Measurements from ENCODE around the gene C6orf89. TPM values are rescaled to one million over a fixed set of nuclear protein-coding genes. Genes with fewer than 3 reads are reported as not detected.

The C6orf89 gene
- total and polyA plus RNA-seq, 5 experiments from 2014 or later: 37.4 to 44.9 (median 41.9) TPM

- H3K9me3 Mint-ChIP-seq: no peaks in the 10 kb centered on the region
Observed at GRCh38 chr6:36893976-36894932, 8.5 kb downstream of the C6orf89 start.

DNA sequence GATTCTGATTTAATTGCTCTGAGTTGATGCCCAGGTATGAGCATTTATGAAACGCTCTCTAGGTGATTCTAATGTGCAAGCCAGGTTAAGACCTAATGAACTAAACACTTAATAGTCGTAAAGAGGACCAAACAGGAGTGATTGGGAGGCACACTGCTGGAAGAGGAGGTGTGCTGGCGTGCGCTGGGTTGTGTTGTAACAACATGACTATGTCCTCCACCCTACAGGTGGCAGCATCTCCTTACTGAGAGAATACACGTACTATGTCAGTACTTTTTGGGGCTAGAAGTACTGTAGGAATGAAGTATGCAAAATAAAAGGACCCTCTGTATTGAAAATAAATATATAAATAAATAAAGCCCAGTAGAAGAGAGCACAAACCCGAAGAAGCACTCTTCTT is 11.9 kb downstream of the C6orf89 start:
- peaks cover 0 to 78% (median 10%) of the 10 kb centered on the region in 3 donors for H3K36me3 Mint-ChIP-seq
- POLR2A ChIA-PET: interaction anchor here (0.7 kb wide), 2 partner anchors 36 to 110 kb away, joined by 3 to 5 read pairs; no protein-coding TSS in a partner anchor
- peak overlapping the region in 3 of 10 donors; percentile 13 to 53 (median 25) for H3K27ac Mint-ChIP-seq

More at GRCh38 chr6:36893976-36894932, 8.5 kb downstream of the C6orf89 start:
- DNase-seq (no peak), ATAC-seq (no peak)
- H3K4me1 Mint-ChIP-seq: peaks cover 8 to 37% (median 13%) of the 10 kb centered on the region in 4 donors
- peak overlapping the region in 6 of 10 donors; percentile 10 to 71 (median 54) for H3K27ac Mint-ChIP-seq
- H3K36me3 Mint-ChIP-seq: peaks cover 0 to 54% (median 6%) of the 10 kb centered on the region in 3 donors
- no peak overlapping the region for H3K4me3 Mint-ChIP-seq
- H3K27me3 Mint-ChIP-seq: no peaks in the 10 kb centered on the region
- POLR2A ChIA-PET: no interaction called here

GRCh38 chr6:36904114-36904513 is 18.4 kb downstream of the C6orf89 start:
- POLR2A ChIA-PET: no interaction called here

More for the DNA sequence above, 11.9 kb downstream of the C6orf89 start:
- Mint-ChIP-seq H3K27me3 (no peaks in the 10 kb centered on the region), H3K9me3 (no peaks in the 10 kb centered on the region), H3K4me3 (no peak overlapping the region), H3K4me1 (peaks cover 3 to 23% (median 12%) of the 10 kb centered on the region in 4 donors)
- DNase-seq (peak in 2 of 10 donors; percentile 11 to 24), ATAC-seq (peak in 1 of 2 donors; percentile 47)

GRCh38 chr6:36904851-36905393 is 19.2 kb downstream of the C6orf89 start:
- H3K36me3 Mint-ChIP-seq: peaks cover 0 to 85% (median 35%) of the 10 kb centered on the region in 3 donors
- POLR2A ChIA-PET: interaction anchor here (1.2 kb wide), 1 partner anchor 19 kb away, joined by 4 read pairs; the partner anchor contains the start of gene C6orf89
- no peaks in the 10 kb centered on the region for H3K27me3 Mint-ChIP-seq
- no peaks in the 10 kb centered on the region for H3K9me3 Mint-ChIP-seq
- H3K4me1 Mint-ChIP-seq: peaks cover 2 to 17% (median 8%) of the 10 kb centered on the region in 4 donors
- DNase-seq (no peak), ATAC-seq (no peak)
- H3K27ac Mint-ChIP-seq: peak overlapping the region in 2 of 10 donors; percentile 29
- H3K4me3 Mint-ChIP-seq: no peak overlapping the region

More at GRCh38 chr6:36904114-36904513, 18.4 kb downstream of the C6orf89 start:
- Mint-ChIP-seq H3K9me3 (no peaks in the 10 kb centered on the region), H3K27ac (no peak overlapping the region), H3K27me3 (no peaks in the 10 kb centered on the region), H3K4me3 (no peak overlapping the region), H3K36me3 (peaks cover 0 to 86% (median 39%) of the 10 kb centered on the region in 3 donors), H3K4me1 (peaks cover 2 to 20% (median 9%) of the 10 kb centered on the region in 4 donors)
- DNase-seq (no peak), ATAC-seq (no peak)

GRCh38 chr6:36906539-36907325 is 21.0 kb downstream of the C6orf89 start:
- POLR2A ChIA-PET: no interaction called here
- DNase-seq (no peak), ATAC-seq (no peak)
- Mint-ChIP-seq H3K36me3 (peaks cover 0 to 74% (median 35%) of the 10 kb centered on the region in 3 donors), H3K4me3 (no peak overlapping the region), H3K27me3 (no peaks in the 10 kb centered on the region), H3K27ac (peak overlapping the region in 6 of 10 donors; percentile 7 to 72 (median 54)), H3K9me3 (no peaks in the 10 kb centered on the region), H3K4me1 (peaks cover 6 to 20% (median 11%) of the 10 kb centered on the region in 4 donors)

DNA sequence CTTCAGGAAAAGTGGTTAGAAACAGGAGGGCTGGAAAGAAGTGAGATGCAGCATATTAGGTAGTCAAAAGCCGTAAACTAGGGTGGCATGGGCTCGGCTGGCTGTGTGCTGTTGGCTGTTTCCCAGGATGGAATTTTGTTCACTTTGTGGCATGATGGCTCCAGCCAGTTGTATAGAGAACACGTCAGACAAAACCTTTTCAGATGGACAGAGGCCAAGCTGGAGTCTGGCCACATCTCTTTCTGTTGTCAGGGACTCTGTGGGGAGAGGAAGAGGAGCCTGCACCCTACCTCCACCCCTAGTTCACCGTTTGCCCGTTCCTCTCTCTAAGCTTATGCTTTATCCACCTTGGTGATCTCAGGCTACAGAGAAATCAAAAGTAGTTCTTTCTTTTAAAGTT is 22.0 kb downstream of the C6orf89 start:
- peak overlapping the region in 6 of 10 donors; percentile 9 to 63 (median 19) for H3K27ac Mint-ChIP-seq
- no peak overlapping the region for H3K4me3 Mint-ChIP-seq
- ATAC-seq (no peak), DNase-seq (no peak)
- POLR2A ChIA-PET: no interaction called here
- peaks cover 0 to 64% (median 27%) of the 10 kb centered on the region in 3 donors for H3K36me3 Mint-ChIP-seq
- peaks cover 16 to 31% (median 19%) of the 10 kb centered on the region in 4 donors for H3K4me1 Mint-ChIP-seq
- H3K27me3 Mint-ChIP-seq: no peaks in the 10 kb centered on the region
- no peaks in the 10 kb centered on the region for H3K9me3 Mint-ChIP-seq

- POLR2A ChIA-PET: no interaction called here
- ATAC-seq: no peak
- peaks cover 0 to 59% (median 21%) of the 10 kb centered on the region in 3 donors for H3K36me3 Mint-ChIP-seq
- peak overlapping the region in 2 of 10 donors; percentile 10 to 12 for H3K27ac Mint-ChIP-seq
- H3K27me3 Mint-ChIP-seq: no peaks in the 10 kb centered on the region
- H3K4me1 Mint-ChIP-seq: peaks cover 18 to 37% (median 27%) of the 10 kb centered on the region in 4 donors
- no peaks in the 10 kb centered on the region for H3K9me3 Mint-ChIP-seq
- H3K4me3 Mint-ChIP-seq: no peak overlapping the region
- DNase-seq: no peak
Observed at GRCh38 chr6:36908747-36909146, 23.0 kb downstream of the C6orf89 start.

DNA sequence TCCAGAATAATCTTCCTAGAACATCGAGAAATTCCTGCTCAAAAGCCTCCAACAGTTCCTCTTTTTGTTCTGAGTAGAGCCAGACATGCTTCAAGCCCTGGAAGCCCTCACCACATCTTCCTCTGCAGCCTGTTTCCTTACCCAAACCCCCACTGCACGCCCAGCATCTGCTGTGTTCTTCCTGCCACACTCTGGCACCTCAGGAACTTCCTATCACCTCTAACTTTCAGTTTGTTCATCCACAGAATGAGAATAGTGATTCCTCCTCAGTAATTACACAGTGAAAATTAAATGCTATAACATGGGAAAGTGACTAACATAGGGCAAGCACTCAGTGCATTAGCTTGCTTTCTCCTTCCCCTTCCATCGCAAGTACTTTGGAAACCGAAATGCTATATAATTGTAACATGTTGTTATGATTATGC is 26.3 kb downstream of the C6orf89 start:
- Mint-ChIP-seq H3K36me3 (peaks cover 4 to 63% (median 10%) of the 10 kb centered on the region in 3 donors), H3K4me1 (peaks cover 15 to 35% (median 24%) of the 10 kb centered on the region in 4 donors), H3K4me3 (peak overlapping the region; percentile 20 to 78 (median 70)), H3K27me3 (no peaks in the 10 kb centered on the region), H3K27ac (peak overlapping the region; percentile 84 to 95 (median 92)), H3K9me3 (no peaks in the 10 kb centered on the region)
- DNase-seq: peak in 5 of 10 donors; percentile 7 to 29 (median 21)
- ATAC-seq: peak; percentile 42 to 52
- POLR2A ChIA-PET: interaction anchor here (1.0 kb wide), 1 partner anchor 35 kb away, joined by 3 read pairs; no protein-coding TSS in a partner anchor

DNA sequence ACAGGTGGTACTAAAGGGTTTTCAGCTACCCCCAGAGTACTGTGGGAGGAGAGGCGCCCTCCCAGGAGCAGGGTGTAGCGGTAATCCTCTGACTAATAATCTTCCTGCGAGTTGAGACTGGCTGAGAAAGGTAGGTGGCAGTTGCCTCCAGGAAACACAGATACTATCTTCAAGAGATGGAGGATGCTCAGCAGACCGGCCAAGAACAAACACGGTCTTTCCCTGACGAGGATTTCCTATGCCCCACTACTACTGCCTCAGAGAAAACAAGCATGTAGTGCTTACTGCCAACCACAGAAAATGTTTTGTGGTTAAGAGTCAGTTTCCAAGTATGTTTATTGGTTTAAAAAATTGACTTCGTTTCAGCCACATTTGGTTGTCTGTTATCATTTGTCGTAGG is 26.8 kb downstream of the C6orf89 start:
- no peaks in the 10 kb centered on the region for H3K9me3 Mint-ChIP-seq
- ATAC-seq (peak; percentile 82 to 94), DNase-seq (peak in 8 of 10 donors; percentile 12 to 75 (median 38))
- H3K27ac Mint-ChIP-seq: peak overlapping the region; percentile 84 to 95 (median 92)
- POLR2A ChIA-PET: interaction anchor here (1.0 kb wide), 1 partner anchor 34 kb away, joined by 3 read pairs; no protein-coding TSS in a partner anchor
- H3K27me3 Mint-ChIP-seq: no peaks in the 10 kb centered on the region
- H3K4me1 Mint-ChIP-seq: peaks cover 15 to 32% (median 24%) of the 10 kb centered on the region in 4 donors
- H3K36me3 Mint-ChIP-seq: peaks cover 4 to 62% (median 10%) of the 10 kb centered on the region in 3 donors
- H3K4me3 Mint-ChIP-seq: peak overlapping the region; percentile 20 to 78 (median 70)

DNA sequence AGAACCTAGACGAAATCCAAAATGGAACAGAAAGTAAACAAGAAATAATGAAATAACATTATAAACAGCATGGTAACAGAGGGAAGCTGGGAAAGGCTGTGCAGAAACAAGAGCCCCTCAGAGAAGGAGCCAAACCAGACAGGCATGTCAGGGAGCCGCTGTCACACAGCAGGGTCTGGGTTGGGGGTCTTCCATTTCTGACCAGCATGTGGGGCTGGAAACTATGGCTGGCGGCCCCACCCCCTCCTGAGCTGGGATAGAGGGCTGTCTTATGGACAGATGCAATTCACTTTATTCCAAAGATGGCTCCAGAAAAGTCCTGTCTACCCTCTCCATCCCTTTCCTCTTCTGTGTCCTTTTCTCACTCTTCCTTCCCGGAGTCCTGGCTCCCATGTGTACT is 27.3 kb downstream of the C6orf89 start:
- no peaks in the 10 kb centered on the region for H3K27me3 Mint-ChIP-seq
- peaks cover 15 to 29% (median 24%) of the 10 kb centered on the region in 4 donors for H3K4me1 Mint-ChIP-seq
- H3K4me3 Mint-ChIP-seq: peak overlapping the region in 8 of 10 donors; percentile 20 to 78 (median 74)
- DNase-seq: no peak
- POLR2A ChIA-PET: interaction anchor here (0.6 to 1.0 kb wide), 3 partner anchors 15 to 41 kb away, joined by 3 read pairs; partner anchors contain the start of gene PI16
- H3K36me3 Mint-ChIP-seq: peaks cover 4 to 59% (median 10%) of the 10 kb centered on the region in 3 donors
- no peaks in the 10 kb centered on the region for H3K9me3 Mint-ChIP-seq
- H3K27ac Mint-ChIP-seq: peak overlapping the region; percentile 84 to 95 (median 92)
- no peak for ATAC-seq

- Mint-ChIP-seq H3K27me3 (no peaks in the 10 kb centered on the region), H3K36me3 (peaks cover 4 to 63% (median 5%) of the 10 kb centered on the region in 3 donors), H3K9me3 (no peaks in the 10 kb centered on the region), H3K4me3 (no peak overlapping the region), H3K4me1 (peaks cover 15 to 27% (median 22%) of the 10 kb centered on the region in 4 donors), H3K27ac (peak overlapping the region in 8 of 10 donors; percentile 27 to 93 (median 62))
- POLR2A ChIA-PET: no interaction called here
- DNase-seq (no peak), ATAC-seq (no peak)
Observed at GRCh38 chr6:36914227-36914794, 28.6 kb downstream of the C6orf89 start.
